Measurements from ENCODE around the gene CTDSPL.
"Not testable (repeated sequence)": the region's sequence is repeated elsewhere in the genome, so short reads cannot be mapped to it uniquely, and the experiment has no call there.

Gene CTDSPL

GRCh38 chr3:37987751-37988179, 126.1 kb downstream of the CTDSPL start:
- no peaks in the 10 kb centered on the region for H3K27me3 ChIP-seq (replicated peaks; ENCODE audit: control insufficient read depth, insufficient read depth, low read length)
- H3K4me3 ChIP-seq (replicated peaks; ENCODE audit: low read depth, low read length): no peak overlapping the region
- no peak for TF ChIP-seq CTCF (IDR thresholded peaks at IDR 0.05; ENCODE audit: insufficient read depth, low read length, poor library complexity, severe bottlenecking)
- DNase-seq (ENCODE audit: extremely low read depth, insufficient read length): no peak
- H3K36me3 ChIP-seq (ENCODE audit: control insufficient read depth, insufficient read depth, low read length): no peaks in the 10 kb centered on the region

GRCh38 chr3:37988376-37988775, 126.7 kb downstream of the CTDSPL start:
- not testable (repeated sequence) for H3K36me3 ChIP-seq (ENCODE audit: control insufficient read depth, insufficient read depth, low read length); H3K27me3 ChIP-seq (replicated peaks; ENCODE audit: control insufficient read depth, insufficient read depth, low read length); DNase-seq (ENCODE audit: extremely low read depth, insufficient read length); H3K4me3 ChIP-seq (replicated peaks; ENCODE audit: low read depth, low read length)

- no peak for TF ChIP-seq CTCF (IDR thresholded peaks at IDR 0.05; ENCODE audit: insufficient read depth, low read length, poor library complexity, severe bottlenecking)
These were observed 127.3 kb downstream of the CTDSPL start for GRCh38 chr3:37988931-37989525.

GRCh38 chr3:37989821-37990480, 128.3 kb downstream of the CTDSPL start:
- Histone ChIP-seq H3K4me3 (replicated peaks; ENCODE audit: low read depth, low read length) (no peak overlapping the region), H3K27me3 (replicated peaks; ENCODE audit: control insufficient read depth, insufficient read depth, low read length) (no peaks in the 10 kb centered on the region), H3K36me3 (ENCODE audit: control insufficient read depth, insufficient read depth, low read length) (no peaks in the 10 kb centered on the region)
- TF ChIP-seq CTCF (IDR thresholded peaks at IDR 0.05; ENCODE audit: insufficient read depth, low read length, poor library complexity, severe bottlenecking): no peak
- DNase-seq (ENCODE audit: extremely low read depth, insufficient read length): no peak

More at GRCh38 chr3:37988931-37989525, 127.3 kb downstream of the CTDSPL start:
- Histone ChIP-seq H3K27me3 (replicated peaks; ENCODE audit: control insufficient read depth, insufficient read depth, low read length) (no peaks in the 10 kb centered on the region), H3K4me3 (replicated peaks; ENCODE audit: low read depth, low read length) (no peak overlapping the region), H3K36me3 (ENCODE audit: control insufficient read depth, insufficient read depth, low read length) (no peaks in the 10 kb centered on the region)
- DNase-seq (ENCODE audit: extremely low read depth, insufficient read length): no peak

- no peak for TF ChIP-seq CTCF (IDR thresholded peaks at IDR 0.05; ENCODE audit: insufficient read depth, low read length, poor library complexity, severe bottlenecking)
- Histone ChIP-seq H3K27me3 (replicated peaks; ENCODE audit: control insufficient read depth, insufficient read depth, low read length) (no peaks in the 10 kb centered on the region), H3K4me3 (replicated peaks; ENCODE audit: low read depth, low read length) (no peak within 1 kb of the TSS), H3K36me3 (ENCODE audit: control insufficient read depth, insufficient read depth, low read length) (no peaks in the 10 kb centered on the region)
- no peak for DNase-seq (ENCODE audit: extremely low read depth, insufficient read length)
These were observed 128.8 kb downstream of the CTDSPL start, which contains the start of gene VILL for GRCh38 chr3:37990527-37990926. VILL (plus strand) TSS chr3:37990786; CDS start chr3:37993673, 2,887 bp downstream.

GRCh38 chr3:37991109-37991508, 129.4 kb downstream of the CTDSPL start:
- TF ChIP-seq CTCF (IDR thresholded peaks at IDR 0.05; ENCODE audit: insufficient read depth, low read length, poor library complexity, severe bottlenecking): no peak
- 0 out of 2 replicates have a peak, but pooled peaks cover 2% of the 10 kb centered on the region for H3K36me3 ChIP-seq (ENCODE audit: control insufficient read depth, insufficient read depth, low read length)
- no peaks in the 10 kb centered on the region for H3K27me3 ChIP-seq (replicated peaks; ENCODE audit: control insufficient read depth, insufficient read depth, low read length)
- H3K4me3 ChIP-seq (replicated peaks; ENCODE audit: low read depth, low read length): no peak overlapping the region
- DNase-seq (ENCODE audit: extremely low read depth, insufficient read length): no peak

All from GM06990 (cell line).